AG04449 (cell line): ENCODE data around the gene CCL27.

Source experiments
- CTCF ChIA-PET: fragments of 350-600 bp; formaldehyde crosslinking; extraction: SDS; loops from one replicate; lab custom pipeline; 2021; ENCODE audit warnings: antibody characterized with exemption; lab: Yijun Ruan, JAX
- POLR2A ChIA-PET: fragments of 400-600, 350-600 bp; formaldehyde crosslinking; extraction: SDS; loops from one replicate; lab custom pipeline; 2020; ENCODE audit warnings: antibody characterized with exemption, inconsistent platforms; lab: Yijun Ruan, JAX
- DNase-seq: peaks from one replicate; pipeline ENCODE4 v3.0.0-alpha.2; 2010; ENCODE audit warnings: low read depth, low spot score
- H3K4me3 ChIP-seq: 2 replicates; pipeline ENCODE4 v1.5.1; 2011; ENCODE audit warnings: low read depth, mild to moderate bottlenecking, control low read depth, low read length
- CTCF ChIP-seq: IDR thresholded peaks from one replicate; pipeline ENCODE4 v1.5.1; 2011; ENCODE audit warnings: mild to moderate bottlenecking, moderate library complexity, low read length, control low read depth, inconsistent platforms; ENCODE audit not compliant: insufficient read depth; ENCODE audit errors: missing control alignments

The CCL27 gene

GRCh38 chr9:34686732-34687131 lies 24.3 kb upstream of the CCL27 start:
- POLR2A ChIA-PET: no interaction called here
- DNase-seq: no peak
- no peak overlapping the region for H3K4me3 ChIP-seq
- CTCF ChIA-PET: interaction anchor here (1.9 to 10.0 kb wide), 3 partner anchors 10 to 14 kb away, joined by 6 to 163 read pairs (median 13); no protein-coding TSS in a partner anchor
- TF ChIP-seq CTCF: no peak

GRCh38 chr9:34686231-34686630 lies 23.8 kb upstream of the CCL27 start:
- H3K4me3 ChIP-seq: no peak overlapping the region
- CTCF ChIA-PET: interaction anchor here (1.9 to 10.0 kb wide), 3 partner anchors 9 to 15 kb away, joined by 6 to 163 read pairs (median 13); no protein-coding TSS in a partner anchor
- no peak for TF ChIP-seq CTCF
- POLR2A ChIA-PET: no interaction called here
- no peak for DNase-seq

GRCh38 chr9:34685591-34685990 lies 23.1 kb upstream of the CCL27 start:
- DNase-seq: no peak
- no peak overlapping the region for H3K4me3 ChIP-seq
- no peak for TF ChIP-seq CTCF
- CTCF ChIA-PET: interaction anchor here (2.8 to 10.0 kb wide), 2 partner anchors 10 to 15 kb away, joined by 13 to 163 read pairs; no protein-coding TSS in a partner anchor
- POLR2A ChIA-PET: no interaction called here

GRCh38 chr9:34684816-34685215 lies 22.4 kb upstream of the CCL27 start:
- H3K4me3 ChIP-seq: no peak overlapping the region
- POLR2A ChIA-PET: no interaction called here
- no peak for TF ChIP-seq CTCF
- DNase-seq: no peak
- CTCF ChIA-PET: interaction anchor here (2.8 to 10.0 kb wide), 2 partner anchors 9 to 16 kb away, joined by 13 to 163 read pairs; no protein-coding TSS in a partner anchor

- POLR2A ChIA-PET: no interaction called here
- no peak for TF ChIP-seq CTCF
- CTCF ChIA-PET: interaction anchor here (1.3 to 3.5 kb wide), 3 partner anchors 18 to 20 kb away, joined by 5 to 17 read pairs (median 6); no protein-coding TSS in a partner anchor
- H3K4me3 ChIP-seq: no peak overlapping the region
- DNase-seq: no peak
These were observed 21.7 kb upstream of the CCL27 start for GRCh38 chr9:34684145-34684544.

GRCh38 chr9:34675869-34676268 lies 13.4 kb upstream of the CCL27 start:
- ChIA-PET POLR2A (no interaction called here), CTCF (interaction anchor here (0.8 to 5.0 kb wide), 6 partner anchors 9 to 25 kb away, joined by 3 to 70 read pairs (median 7); partner anchors contain the start of gene CCL19)
- no peak overlapping the region for H3K4me3 ChIP-seq
- no peak for DNase-seq
- no peak for TF ChIP-seq CTCF
